GM19324 (cell line): ENCODE data around the gene GPX4.

Experiments
- ATAC-seq: cut with Tn5 transposase; IDR thresholded peaks from one replicate; pipeline ENCODE4 v1.9.1; 2021; ENCODE audit warnings: mild to moderate bottlenecking, moderate library complexity; ENCODE audit not compliant: unreplicated experiment, low FRiP score

GPX4 gene

DNA sequence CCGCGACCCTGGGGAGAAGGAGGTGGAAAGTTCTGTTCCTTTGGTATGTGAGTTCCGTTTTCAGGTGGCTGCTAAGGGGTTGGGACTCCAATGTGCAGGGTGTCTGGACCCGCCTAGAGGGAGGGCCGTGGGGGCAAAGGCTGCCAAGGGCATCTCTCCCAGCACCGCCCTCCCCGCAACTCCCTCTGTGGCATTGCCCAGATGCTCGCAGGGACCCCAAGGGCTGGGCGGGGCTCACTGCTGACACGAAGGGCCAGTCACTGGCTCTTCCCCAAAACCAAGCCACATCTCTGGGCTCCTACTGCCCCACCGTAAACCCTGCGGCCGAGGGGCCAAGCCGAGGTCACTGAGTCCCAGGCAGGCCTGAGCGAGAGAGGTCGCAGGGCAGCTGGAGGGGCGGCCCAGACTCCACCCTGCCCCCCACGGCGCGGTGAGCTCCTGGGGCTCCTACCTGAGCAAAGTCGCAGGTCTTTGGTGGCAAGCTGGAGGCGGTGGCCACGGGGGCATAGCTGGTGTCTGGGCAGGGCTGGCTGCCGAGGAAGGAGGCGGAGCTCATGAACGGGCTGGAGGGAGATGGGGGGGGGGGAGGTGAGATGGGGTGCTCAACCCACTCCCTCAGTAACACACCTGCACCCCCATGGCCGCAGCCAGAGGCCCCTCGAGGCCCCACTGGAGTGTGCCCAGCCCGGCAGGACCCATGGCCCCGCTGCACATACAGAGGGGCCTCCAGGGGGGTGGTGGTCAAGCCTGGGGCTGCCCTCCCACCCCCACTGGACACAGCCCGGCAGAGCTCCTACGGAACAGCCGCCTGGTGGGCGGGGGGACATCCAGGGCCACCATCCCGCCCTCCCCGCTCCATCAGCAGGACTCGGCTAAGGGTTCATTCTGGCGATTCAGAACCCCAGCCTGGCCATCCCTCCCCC is 43.3 kb downstream of the GPX4 start:
- no peak for ATAC-seq

DNA sequence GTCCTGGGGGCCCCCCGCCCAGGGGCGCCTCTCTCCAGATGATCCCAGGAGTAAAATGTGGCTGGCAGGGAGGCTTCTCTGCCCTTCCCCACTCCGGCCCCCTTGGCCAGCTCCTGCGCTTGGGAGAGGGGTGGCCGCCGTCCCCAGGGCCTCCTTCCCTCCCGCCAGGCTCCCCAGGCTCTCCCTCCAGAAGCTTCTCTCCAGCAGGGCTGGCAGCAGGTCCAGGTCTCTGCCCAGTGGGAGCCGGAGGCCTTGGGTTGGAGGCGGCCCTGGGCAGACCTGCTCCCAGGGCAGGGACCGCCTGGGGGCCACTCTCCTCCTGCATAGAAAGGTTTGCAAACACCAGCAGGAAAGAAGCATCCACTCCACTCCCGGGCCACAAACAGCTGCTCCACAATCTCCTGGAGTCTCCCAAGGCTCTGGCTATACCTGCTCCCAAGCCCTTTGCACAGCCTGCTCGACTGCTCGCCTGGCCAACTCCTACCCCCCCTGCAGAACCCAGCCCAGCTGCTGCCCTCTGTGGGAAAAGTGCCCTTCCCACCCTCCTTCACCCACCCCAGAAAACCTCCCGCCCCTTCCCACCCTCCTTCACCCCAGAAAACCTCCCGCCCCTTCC is 44.2 kb downstream of the GPX4 start:
- no peak for ATAC-seq

DNA sequence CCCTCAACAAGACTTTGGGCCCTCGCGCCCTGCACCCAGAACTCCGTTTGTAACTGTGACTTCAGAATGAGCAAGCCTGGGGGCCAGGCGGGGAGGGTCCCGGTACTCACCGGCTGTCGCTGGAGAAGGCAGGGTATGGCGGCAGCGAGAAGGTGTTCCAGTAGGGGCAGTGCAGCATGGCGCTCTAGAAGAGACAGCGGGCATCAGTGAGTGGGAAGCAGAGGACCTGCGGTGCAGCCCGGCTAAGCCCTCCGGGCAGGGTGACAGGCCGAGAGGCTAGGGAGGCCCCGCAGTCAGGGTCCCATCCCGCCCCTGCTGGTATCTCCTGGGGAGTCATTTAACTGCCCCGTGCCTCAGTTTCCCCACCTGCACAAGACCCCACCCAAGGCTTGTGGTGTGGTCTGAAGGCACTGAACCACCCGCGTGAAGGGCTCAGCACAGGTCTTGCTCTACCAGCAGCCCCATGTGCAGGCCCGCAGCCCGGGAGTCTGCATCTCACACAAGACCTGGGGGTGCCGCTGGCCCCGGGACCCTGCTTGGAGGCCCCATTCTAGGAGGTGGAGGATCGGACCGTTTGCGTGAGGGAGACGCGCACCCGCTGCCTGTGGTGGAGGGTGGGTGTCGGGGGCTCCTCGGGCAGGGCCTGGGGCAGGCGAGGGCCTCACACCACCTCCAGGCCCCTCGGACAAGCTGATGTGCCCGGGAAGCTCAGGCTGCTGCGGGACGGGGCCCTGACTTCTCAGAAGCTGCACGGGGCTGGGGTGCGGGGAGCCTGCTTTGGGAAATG is 45.7 kb downstream of the GPX4 start:
- no peak for ATAC-seq

DNA sequence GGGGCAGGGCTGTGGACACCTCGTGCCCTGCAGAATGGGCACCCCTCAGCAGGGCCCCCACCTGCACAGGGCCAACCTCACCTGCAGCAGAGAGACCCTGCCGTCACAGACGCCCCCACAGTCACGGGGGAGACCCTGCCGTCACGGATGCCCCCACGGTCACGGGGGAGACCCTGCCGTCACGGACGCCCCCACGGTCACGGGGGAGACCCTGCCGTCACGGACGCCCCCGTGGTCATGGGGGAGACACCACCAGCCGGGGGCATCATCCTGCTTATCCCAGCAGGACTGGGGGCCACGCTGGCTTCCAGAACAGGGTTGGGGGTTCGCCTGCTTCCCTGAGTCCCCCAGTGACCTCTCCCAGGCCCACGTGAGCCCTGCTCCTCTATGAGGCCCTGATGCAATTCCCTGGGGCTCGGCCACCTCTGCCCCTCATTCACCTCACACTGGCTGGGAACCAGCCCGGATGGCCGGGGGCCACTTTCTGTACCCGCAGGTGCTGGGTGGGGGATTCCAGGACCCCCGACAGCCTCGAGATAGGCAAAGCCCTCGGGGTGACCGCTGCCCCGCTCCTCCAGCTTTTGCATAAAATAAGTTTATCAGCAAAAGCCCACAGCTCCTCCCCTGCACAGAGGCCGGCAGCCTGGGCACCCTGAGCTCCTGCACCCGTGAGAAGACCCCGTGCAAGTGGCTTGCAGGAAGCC is 46.7 kb downstream of the GPX4 start:
- ATAC-seq = no peak

DNA sequence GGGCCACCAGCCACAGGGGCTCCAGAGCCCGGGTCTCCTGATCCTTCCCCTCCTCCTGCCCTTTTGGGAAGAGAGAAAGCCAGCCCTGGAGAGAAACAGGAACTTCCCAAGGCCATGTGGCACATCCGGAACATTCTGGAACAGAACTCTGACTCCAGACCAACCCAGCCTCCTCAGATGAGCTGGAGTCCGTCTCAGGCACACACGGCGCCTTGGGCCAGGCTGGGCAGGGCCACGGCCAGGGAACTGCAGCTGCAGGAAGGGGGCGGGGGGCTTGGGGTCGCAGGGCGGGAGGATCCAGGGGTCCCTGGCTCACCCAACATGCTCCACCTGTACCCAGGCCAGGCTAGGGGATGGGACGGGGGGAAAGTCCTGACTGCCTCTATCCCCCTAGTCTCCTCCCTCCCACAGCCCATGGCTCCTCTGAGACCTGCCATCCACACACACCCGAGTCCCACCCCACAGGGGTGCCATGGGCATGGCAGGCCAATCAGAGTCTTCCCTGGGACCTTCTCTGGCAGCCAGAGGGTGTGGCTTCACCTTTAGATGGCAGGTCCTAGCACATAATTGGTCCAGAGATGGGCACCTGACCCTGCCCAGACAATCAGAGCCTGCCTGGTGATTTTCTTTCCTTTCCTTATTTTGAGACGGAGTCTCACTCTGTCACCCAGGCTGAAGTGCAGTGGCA is 47.4 kb downstream of the GPX4 start:
- ATAC-seq = no peak

DNA sequence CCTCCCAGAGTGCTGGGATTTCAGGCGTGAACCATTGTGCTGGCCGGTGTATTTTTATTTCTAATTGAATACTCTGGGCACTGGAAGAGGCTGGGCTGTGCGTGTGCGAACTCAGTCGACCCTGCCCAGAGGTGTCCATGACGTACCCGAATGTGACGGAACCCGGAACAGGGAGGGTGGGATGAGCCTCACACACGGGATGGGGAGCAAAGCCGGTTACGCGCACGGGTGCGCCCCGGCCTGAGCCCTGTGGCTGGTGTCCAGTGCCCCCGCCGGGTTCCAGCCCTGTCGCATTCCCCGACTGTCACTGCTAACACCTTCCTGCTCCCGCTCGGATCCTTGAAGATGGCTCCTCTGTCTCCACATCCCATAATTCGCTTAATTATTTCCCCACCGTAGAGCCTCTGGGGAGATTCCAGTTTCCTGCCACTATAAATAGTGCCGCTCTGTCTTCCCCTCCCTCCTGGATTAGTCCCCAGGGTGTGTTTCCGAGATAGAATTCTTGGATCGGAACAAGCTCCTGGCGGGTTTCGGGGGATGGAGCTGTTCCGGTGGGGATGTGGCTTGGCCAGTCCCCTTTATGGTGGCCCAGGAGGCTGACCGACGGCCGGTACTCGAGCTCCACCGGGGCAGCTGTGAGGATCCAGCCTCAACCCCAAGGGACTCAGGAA is 48.3 kb downstream of the GPX4 start:
- ATAC-seq = no peak

DNA sequence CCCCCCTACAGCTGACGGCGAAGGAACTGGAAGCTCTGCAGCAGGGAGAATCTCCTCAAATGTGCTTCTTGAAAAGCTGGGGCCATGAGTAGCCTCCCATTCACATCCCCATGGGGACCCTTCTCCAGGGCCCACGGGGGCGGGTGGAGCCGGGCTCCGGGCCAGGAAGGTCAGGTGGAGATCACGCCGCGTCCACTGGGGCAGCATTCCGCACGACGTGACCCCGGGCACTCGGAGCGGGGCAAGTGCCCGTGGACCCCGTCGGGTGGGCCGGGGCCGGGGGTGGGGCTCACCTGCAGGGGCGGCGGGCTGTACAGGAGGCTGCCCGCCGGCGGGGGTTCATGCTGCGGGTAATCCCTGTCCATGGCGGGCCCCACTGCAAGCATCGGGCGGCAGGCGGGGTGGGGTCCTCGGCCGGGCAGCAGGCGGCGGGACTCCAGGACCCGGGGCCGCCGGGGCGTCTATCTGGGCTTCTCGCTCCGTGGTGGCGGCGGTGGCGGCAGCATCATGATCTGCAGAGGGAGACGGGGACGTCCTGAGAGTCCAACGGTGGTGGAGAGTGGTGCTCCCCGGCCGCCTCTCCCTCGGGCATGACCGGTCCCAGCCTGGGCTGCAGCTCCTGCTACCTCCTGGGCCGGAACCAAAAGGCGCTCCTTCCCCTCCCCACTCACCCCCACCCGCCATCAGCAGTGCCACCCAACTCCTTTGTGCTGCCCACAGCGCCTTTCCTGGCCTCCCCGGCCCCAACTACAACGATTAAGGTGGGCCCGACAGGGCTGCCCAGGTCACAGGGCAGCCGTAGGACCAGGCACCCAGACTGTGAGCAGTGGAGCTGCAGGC is 50.3 kb downstream of the GPX4 start:
- no peak for ATAC-seq

DNA sequence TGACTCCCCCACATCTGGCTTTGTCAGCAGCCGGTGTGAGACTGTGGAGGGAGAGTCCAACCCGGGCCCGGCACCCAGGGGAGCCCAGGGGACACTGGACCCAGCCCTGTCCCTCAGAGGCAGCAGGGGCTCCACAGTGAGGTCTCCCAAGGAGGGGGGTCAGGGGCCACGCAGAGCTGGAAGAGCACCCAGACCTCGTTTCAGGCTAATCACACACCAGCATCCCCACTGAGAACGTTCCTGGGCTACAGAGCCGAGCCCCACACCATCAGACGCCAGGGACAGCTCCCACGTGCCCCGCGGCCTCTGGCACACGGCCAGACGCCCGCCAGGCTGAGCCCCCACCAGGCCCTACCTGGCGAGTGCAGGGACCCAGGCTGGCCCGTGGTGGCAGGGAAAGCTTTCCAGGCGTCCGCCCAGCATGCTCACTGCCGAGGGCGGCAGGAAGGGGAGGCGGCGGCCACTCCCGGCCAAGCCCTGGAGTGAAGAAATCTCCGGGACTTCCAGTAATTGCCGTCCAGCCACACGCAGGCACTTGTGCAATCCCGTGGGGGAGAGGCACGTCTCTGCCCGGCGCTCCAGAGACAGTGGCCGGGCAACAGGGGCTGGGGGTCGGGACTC is 51.0 kb downstream of the GPX4 start:
- no peak for ATAC-seq

DNA sequence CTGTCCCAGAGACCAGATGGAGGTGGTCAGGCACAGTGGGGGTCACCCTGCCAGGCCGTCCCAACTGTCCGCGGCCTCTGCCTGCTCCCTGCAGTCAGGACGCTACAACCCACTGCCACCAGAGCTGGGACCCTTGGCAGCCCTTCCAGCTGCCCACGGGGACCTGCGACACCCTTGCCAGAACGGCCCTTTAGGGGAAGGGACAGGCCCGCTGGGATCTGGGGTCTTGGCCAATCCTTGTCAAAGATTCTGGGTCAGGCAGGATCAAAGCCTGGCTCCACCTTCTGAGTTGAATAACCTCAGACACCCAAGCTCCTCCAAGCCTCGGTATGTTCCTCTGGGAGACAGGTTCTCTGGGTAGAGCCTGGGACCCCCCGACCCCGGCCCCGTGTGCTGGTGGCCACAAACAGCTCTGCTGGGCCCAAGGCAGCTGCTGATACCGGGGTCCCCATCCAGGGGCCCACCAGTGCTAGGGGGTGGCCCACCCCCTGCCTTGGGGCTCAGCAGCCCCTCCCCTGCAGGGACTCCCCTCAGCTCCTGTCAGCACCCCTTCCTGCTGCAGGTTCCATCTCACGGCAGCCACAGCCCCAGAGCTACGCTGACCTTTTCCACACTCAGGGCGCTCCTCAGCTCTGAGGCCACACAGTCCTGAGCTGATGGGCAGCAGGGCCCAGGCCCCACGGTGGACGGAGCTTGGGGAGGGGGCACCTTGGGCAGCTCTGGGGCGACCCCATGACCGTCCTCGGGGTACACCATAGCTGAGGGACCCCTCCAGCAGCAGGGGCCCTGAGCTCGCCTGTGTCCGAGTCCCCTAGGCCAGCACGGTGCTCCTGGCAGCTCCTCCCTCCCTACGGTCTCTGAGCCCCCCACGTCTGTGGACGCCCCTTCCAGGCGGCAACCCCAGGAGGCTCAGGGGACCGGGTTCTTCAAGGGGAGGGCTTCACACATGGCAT is 51.8 kb downstream of the GPX4 start:
- no peak for ATAC-seq
